GM18499 (cell line): ENCODE measurements around the gene CSTF1.

ENCODE experiments used
- ATAC-seq: cut with Tn5 transposase; IDR thresholded peaks from one replicate; pipeline ENCODE4 v1.9.1; 2021; ENCODE audit warnings: moderate number of reproducible peaks; ENCODE audit not compliant: insufficient read depth, unreplicated experiment

CSTF1 gene

DNA sequence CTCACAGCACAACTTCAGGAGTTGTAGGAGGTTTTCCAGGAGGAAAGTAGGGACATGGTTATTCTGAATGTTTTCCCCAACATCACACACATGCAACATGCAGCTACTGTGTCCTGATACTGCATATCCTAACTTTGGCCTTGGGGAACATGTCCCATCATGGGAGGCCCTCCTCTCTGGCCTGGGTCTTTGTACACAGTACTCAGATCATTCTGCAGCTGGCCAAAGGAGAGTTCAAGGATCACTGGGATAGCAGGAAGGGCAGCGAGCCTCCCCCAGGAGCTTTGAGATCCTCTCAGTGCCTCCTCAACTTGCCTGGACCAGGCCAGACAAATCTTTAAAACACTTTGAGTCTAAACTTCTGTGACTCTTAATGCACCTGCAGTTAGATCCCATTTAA lies 32.5 kb downstream of the CSTF1 start:
- ATAC-seq: no peak

DNA sequence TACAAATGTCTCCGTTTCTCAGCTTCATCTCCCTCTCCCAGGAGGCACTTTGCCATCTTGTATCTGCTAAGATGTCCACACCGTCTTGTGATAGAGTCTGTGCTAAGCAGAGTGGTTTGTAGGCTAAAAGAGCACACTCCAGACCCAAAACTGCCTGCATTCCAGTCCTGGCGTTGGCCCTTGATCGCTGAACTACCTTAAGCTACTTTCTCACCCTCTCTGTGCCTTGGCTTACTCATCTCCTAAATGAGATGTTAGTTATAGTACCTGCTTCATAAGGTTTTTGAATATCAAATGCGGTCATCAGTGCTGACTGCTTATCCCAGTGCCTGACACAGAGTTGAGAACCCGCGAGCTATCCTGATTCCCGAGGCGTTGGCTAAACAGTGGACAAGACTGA lies 33.6 kb downstream of the CSTF1 start:
- no peak for ATAC-seq

DNA sequence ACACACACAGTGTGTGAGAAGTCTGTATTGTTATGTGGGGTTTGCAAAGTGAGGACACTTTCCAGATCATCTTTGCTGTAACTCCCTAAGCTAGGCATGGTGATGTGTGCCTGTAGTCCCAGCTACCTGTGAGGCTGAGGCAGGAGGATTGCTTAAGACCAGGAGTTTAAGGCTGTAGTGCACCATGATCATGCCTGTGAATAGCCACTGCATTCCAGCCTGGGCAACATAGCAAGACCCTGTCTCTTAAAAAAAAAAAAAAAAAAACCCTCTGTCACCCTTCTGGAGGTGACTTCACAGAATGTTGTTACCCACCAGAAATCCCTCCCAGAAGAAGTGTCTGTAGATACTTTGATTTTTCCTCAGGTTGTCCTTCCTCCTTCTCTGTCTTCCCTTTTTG lies 34.5 kb downstream of the CSTF1 start:
- no peak for ATAC-seq

DNA sequence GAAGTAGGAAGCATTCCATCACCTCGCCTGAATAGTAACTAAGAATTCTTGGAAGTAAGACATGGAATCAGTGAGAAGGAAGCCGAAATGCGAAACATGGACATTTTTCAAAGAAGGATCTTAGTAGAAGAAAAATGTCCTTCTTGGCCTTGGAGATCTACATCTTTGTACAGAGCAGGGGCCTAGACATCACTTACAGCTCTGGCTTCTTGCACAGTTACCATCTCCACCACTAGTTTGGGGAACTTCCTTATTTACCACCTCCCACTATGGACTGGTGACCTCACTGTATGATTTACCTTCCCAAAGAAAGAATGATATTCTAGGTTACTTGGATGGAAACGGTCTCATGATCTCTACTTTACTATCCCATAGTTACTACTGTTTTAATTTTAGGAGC lies 35.4 kb downstream of the CSTF1 start:
- no peak for ATAC-seq

DNA sequence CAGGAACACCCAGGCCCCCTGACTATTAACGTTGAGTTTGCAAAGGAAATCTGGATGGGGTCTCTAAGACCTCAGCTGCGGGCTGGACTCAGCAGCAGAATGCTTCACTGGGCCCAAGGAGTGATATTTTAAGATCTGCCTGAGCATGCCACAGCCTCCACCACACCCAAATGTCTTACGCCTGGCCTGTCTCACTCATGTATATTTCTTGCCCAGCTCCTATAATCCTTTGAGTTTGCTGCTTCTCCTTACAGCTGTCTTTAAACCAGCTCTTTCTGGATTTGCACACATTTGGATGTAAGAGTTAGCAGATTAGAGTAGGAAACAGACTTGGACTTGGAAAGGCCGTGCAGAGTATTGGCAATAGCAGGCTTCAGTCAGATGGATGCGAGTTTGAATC lies 36.0 kb downstream of the CSTF1 start:
- ATAC-seq: no peak

DNA sequence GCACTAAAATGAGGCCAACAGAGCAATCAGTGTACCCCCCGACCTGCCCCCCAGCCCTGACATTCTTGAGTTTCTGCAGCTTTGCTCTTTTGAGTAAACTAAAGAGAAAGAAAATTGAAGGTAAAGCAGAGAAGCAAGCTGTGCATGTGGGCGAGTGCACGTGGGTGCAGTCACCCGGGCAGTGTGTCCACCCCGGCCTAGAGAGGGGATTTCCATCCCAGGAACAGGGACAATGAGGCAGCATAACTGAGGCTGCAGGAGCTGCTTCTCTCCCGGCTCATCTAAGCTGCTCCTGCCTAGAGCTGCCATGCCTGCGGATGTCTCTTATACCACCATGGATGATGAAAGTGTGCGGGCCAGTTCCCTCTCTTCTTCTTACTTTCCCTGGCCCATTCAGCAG lies 36.4 kb downstream of the CSTF1 start:
- ATAC-seq: no peak

DNA sequence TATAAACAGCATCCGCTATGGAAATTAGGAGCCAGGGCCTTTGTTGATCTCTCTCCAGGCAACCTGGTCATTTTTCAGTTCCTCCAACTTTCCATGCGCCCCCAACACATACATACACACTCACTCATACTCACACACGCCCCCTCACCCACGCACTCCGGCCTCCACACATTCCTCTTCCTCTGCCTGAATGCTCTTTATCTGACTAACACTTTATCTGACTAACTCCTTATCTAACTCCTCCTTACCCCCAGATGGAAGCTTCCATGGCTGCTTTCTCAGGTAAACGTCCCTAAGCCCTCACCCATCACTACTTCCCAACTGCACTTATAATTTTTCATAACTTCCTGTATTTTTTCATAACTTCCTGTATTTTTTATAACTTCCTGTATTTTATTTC lies 37.1 kb downstream of the CSTF1 start:
- no peak for ATAC-seq

DNA sequence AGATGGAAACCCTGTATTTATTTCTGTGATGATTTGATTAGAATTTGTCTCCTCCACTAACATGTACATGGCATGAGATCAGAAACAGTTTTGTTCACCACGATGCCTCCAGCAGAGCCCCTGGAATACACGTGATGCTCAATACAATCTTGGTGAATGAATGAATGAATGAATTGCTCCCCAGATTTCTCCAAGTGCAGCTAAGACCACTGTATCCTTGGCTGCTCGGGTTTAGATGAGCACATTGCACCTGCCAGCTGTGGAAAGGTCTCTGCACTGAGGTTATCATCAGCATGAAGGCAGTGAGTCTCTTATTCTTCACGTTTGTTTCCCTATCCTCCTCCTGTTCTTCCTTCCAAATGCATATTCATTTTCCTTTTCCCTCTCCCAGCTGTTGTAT lies 37.5 kb downstream of the CSTF1 start:
- ATAC-seq: no peak

DNA sequence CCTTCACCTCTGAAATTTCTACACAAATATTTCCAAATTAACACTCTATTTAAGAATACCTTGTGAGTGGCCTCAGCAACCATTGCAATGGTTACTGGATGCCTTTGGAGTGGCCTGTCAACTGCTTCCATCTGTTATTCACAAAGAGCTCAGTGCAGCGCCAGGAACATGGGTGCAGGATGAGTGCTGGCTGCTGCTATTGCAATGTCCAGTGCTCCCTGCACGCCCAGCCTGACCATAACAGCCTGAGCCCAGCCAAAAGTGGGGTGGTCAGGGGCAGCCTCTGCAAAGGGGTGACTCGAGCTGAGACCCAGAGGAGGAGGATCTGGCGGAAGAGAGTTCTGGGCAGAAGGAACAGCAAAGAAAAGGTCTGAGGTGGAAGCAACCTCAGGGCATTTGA lies 38.0 kb downstream of the CSTF1 start:
- ATAC-seq: no peak

DNA sequence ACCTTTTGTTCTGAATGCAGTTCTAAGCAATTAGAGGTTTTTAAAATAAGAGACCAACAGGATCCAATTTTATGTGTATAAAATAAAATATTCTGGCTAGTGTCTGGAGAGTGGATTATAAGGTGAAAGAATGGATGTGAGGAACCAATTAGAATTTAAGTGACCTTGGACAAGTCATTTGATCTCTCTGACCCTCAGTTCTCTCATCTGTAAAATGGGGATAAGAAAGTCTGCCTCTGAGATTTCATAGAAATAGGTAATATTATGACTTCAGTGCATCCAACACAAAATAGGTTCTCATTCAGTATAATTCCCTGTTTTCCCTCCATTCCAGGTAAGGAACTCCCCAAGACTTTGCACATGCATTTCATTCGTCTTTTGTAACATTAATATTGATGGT lies 38.5 kb downstream of the CSTF1 start:
- no peak for ATAC-seq

DNA sequence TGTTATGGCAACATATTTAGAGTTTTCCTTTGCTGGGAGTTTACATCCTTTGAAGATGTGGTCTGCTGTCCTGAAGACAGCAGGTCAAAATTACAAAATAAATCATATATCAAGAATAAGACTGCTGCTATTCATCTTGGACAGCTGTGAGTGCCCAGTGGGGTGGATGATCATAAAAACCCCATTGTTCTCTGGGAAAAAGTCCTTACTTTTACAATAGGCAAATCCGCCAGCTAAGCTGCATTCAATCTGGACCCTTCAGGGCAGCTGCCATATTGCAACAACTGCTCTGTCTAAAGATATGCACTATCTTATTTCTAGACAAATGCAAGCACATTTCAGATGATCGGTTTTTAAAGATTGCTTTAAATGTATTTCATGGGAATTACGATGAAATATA lies 39.0 kb downstream of the CSTF1 start:
- ATAC-seq: no peak

DNA sequence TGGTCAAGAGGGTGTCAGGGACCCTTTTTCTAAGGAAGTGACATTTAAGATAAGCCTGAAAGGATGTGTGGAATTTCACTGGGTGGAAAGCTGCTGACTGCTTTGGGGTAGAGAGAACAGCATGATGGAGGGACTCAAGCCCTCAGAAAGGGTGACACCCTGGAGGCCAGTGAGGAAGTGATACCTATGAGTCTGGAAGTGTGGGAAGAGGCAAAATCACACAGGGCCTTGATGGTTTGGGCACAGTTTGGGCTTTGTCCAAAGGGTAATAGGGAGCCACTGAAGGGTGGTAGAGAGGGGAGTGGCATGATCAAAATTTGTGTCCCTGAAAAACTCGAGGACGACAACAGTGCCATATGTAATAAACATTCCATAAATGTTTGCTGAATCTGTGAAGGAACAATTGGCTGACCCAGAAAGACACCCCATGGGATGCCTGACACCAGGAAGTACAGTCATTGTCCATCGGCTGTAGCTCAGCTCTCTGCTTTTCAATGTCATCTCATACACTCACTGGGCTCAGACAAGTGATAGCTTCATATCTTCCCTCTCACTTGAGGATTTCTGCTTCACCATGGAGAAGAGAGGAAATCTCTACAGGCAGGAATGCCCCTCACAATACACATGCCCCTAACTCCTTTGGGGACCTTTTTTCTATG lies 40.9 kb downstream of the CSTF1 start:
- no peak for ATAC-seq

DNA sequence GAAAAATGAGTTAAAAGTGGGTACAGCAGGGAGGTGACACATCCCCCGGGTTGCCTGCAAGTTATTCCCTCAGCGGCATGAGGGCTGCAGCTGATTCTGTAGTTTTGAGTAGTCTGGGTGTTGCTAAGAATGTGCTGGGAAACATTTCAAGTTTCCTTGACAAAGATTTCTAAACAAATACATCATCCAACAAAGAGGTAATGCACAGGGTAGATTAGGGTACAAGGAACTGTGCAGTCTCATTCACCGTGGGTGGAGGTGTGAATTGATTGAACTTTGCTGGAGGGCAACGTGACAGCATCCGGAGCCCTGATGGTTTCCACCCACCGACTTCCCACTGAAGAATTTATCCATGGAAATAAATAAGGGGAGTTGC lies 41.4 kb downstream of the CSTF1 start:
- no peak for ATAC-seq

DNA sequence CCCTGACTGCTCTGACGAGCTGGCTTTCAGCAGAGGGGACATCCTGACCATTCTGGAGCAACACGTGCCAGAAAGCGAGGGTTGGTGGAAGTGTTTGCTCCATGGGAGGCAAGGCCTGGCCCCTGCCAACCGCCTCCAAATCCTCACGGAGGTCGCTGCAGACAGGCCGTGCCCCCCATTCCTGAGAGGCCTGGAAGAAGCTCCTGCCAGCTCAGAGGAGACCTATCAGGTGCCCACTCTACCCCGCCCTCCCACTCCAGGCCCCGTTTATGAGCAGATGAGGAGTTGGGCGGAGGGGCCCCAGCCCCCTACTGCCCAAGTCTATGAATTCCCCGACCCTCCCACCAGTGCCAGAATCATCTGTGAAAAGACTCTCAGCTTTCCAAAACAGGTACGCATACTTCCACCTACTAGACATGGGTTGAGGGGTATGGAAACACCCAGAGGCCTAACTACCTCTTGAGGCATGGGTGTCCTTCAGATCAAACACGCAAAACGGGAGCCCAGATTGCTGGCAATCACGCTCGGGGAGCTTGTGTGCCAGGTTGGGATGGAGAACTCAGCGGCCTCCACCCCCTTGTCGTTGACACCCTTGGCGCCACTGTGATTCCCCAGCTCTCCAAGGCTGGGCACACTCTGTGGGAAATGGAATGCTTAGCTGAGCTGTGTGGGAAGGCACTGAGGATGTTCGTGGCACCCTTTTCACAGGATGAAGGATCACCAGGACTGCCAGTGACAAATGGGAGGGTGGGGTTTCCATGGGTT lies 44.9 kb downstream of the CSTF1 start:
- no peak for ATAC-seq

DNA sequence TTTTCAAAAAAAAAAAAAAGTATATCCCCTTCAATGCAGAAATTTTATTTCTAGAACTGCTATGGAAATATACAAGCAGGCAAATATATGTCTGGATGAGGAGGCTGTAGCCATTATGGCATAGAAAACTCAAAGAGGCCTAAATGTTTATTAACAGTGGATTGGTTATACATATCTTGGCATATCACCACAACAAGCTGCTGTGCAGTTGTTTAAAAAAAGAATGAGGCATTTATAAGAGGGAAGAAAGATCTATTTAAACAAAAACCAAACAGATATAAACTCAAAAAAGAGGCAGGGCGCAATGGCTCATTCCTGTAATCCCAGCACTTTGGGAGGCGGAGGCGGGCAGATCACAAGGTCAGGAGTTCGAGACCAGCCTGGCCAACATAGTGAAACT lies 45.8 kb downstream of the CSTF1 start:
- no peak for ATAC-seq

DNA sequence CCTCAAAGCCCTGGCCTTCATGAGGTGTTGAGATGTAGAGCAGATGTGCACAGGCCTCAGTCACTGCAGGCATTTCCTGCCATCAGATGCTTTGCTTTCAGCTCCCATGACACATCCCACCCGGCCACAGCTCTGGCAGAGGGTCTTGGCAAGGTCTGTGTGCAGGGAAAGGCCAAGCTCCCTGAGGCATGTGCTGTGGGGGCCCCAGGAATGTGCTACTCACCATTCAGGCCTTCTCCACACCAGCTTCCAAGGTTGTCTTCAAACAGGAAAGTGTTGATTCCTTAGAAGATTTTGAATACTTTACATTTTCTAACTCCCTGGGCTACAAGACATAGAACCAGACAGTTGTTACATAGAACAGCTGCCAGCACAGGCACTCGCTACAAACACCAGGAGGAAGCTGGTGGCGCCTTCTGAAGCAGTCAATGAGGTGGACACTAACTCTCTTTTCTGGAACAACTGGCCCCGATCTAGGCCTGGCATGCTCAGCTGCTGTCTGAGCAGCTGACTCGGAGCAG lies 47.4 kb downstream of the CSTF1 start:
- no peak for ATAC-seq

DNA sequence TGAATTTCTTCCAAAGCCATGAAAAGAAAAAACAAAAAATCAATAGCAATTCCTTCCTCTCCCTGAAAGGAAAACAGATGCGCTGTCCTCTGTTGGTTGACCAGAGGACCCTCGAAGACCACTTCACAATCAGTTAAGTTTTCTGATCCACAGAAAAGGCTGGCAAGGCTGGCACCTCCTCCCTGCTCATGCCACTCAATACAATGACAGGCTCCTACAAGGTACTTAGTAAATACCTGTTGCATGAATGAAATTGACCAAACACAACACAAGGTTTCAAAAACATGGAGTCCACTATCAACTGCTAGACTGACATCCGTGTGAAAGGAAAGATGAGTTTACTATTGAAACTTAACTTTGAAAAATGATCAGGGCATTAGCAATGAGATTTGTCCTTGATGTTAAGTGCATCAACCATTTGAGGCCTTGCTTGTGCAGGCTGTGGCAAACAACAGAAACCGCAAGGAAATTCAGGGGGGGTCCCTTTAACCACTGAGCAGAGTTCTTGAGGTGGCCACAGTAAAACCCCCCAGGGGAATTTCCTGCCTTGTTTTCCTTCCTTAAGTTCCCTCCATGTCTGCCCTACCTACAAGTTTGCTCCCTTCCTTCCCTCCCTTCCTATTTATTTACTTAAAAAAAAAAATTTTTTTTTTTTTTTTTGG lies 48.0 kb downstream of the CSTF1 start:
- no peak for ATAC-seq

DNA sequence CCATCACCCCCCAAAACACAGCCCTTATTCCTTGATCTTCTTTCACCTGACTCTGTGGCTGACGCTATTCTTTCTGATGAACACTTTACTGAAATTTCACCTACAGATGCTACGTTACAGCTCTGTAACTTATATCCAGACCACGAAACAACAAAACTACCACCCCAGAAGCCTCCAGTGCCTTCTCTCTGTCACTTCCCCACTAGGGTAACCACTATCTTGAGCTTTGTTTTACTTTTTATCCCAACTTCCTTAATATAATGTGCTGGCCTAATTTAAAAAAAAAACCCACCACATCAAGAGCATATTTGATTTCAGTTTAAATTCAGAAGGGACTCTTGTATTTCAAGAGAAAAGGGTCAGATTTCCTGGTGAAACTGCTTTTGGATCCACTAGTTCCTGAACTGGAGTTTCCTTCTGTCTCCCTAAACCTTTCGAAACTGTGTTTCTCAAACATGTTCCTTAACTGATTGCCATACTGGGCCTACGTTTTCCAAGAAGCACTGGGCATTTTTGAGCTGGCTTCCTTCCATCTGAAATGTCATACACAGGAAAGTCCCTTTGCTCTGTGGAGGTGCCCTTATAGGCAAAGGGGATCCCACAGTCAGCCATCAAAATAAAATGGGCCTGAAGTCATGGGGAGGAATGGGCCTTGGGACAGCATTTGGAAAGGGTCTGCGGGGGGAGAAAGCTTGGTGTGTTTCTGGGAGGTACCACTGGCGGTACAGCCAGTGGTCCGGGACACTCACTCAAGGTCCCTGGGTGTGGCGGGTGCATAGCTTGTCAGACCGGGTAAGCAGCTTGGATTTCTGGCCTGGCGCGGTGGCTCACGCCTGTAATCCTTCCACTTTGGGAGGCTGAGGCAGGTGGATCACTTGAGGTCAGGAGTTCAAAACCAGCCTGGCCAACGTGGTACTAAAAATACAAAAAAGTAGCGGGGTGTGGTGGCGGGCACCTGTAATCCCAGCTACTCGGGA lies 50.2 kb downstream of the CSTF1 start:
- no peak for ATAC-seq

DNA sequence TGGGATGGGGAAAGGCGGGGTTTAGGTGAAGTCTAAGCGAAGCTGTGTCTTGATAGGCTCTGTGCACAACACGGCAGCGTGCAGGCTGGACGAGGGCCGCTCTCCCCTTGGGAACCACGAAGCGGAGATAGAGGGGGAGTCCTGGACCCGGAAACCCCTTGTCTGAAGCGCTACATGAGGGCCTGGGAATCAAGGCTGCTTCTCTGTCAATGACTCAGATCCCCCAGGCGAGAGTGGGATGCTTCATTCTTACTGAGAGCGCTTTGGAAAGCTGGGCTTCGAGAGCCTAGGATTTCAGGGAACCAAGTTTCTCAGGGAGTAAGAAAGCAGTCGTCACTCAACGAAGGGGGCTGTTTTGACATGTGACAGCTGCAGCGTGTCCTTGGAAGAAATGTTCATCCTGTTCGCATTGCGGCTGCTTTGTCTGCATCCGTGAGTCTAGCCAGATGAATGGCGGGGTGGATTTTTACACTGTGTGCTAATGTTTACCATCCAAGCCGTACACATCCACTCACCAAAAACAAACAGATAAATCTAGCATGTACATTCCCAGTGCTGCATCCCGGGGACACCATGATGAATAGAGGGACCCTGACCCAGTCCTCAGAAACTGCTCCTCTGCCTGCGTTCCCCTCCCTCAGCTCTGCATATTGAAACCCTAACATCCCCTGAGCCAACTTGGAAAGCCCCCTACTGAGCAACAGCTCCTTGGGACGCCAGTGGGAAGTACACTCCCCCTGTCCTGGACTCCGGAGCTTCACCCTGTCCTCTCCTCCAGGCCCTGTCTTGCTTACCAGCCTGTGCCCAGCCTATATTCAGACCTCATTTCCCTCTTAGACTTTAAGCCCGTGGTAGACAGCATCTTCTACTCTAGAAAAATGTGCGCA lies 51.5 kb downstream of the CSTF1 start:
- ATAC-seq: no peak
